Stimulated activated CD4-positive, alpha-beta T cell treated with anti-CD3 and anti-CD28 coated beads, Interleukin-4, amount 100 ng/mL, for 24 hours (primary cell): ENCODE data around the gene DNAH1.

Source experiments
- DNase-seq: peaks from one replicate; pipeline ENCODE4 v3.0.0-alpha.2; 2020

The DNAH1 gene

DNA sequence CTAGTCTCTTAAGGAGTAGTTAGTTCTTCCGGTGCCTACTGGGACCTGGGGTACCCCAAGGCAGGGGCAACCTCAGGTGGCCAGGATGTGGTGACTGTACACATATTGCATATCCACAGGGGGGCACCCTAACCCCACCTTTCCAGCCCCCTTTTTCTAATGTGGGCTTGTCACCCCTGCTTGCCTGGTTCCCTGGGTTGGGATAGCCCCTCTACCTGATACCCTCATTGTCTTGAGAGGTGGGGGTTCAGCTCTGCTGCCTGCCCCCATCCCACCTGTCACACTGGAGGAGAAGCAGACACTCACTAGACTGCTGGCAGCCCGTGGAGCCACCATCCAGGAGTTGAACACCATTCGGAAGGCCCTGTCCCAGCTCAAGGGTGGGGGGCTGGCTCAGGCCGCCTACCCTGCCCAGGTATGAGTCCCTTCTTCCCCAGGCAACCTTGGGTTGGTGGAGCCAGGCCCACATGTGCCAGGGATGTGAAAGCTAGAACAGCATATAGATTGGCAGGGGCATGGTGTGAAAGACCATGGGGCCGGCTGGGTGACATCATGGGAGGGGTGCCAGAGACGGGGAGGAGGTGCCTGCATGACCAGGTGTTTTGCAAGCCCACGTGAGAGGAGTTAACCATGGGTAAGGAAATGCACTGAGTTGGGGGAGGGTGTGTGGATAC lies 24.5 kb upstream of the DNAH1 start:
- peak; percentile 27 for DNase-seq

GRCh38 chr3:52292247-52293065 lies 23.7 kb upstream of the DNAH1 start:
- no peak for DNase-seq

DNA sequence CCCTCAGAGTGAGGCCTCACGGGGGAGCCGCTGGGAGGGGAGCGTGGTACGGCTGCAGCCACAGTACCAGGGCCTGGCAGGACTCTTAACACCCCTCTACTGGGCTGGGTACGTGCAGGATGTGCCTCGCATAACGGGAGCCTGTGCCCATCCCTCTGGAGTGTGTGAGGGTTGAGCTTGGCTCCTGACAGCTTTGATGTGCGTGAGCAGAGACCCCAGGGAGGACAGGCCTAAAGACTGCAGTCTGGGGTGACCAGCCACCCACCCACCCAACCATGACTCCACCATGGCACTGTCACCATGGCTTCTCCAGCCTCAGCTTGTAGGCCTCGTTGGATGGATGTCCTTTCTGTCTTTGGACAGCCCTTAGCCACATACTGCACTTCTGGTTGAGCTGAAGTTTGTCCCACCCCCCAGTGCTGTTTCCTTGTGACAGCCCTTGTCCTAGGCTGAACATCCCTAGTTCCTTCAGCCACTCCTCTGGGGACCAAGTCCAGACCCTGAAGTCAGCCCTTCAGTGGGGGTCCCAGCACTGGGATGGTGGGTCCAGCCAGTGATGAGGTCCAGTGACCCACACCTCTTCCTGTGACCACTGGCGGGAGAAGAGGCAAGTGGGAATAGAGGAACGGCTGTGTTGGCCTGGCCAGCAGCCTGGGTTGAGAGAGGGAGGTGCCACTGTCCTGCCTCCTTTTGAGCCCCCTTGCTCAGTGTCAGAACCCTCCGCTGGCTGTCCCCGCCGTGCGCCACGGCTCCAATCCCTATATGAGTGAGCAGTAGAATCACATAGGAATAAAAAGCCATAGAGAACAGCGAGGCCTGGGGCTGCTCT lies 22.4 kb upstream of the DNAH1 start:
- no peak for DNase-seq

DNA sequence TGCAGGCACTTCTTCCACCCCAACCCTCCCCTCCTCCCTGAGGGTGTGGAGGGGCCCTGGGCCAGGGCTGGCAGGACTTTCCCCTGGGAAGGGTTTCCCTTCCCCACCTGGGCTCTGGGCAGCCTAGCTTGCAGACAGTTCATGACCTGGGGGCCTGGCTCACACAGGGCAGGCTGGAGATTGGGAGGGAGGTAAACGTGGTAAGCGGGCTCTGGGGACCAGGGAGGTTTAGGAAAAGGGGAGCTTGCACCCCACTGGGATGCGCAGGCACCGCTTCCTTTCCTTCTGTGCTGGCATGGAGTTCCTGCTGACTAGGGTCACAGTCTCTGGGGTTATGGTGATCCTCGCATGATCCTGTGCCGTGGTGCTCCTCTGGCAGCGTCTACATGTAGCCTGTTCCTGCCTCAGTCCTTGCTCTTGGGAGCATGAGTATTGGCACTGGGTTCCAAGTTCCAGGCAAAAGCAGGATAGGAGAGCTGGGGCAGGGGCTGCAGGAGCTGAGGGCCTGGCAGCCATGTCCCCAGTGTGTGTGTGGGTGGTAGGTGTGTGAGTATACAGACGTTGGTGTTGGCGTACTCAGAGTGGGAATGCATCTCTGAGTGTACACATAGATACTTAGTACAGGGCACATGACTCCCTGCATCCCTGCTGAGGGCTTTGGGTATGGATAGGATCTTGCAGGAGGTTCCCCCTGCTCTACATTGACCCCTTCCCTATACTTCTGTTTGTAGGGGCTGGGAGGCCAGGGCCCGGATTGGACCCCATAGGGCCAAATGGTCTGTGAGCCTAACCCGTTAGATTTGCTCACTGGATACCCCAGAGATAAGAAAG lies 21.6 kb upstream of the DNAH1 start:
- DNase-seq = no peak

DNA sequence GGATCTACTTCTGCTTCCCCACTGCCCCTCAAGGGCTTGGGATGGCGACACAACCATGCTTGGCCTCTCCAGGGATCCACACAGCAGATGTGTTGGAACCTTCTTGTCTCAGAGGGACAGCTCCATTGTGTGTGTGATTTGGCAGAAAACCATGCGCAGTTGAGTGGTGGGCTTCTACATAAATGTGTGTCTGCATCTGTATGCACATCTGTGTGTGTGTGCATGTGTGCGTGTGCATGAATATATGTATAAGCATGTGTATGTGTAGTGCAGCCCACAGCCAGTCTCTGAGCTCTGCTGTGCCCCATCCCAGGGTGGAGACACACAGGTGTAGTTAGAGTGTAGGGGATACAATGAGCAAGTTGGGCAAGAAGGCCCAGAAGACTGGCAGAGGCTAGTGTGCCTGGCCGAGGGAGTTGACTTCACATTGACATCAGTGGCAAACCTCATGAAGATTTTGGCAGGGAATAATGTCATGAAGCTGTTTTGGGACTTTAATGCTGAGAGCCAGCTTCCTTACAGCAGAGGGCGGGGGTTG lies 20.4 kb upstream of the DNAH1 start:
- no peak for DNase-seq

- DNase-seq = no peak
Observed at GRCh38 chr3:52297242-52298148, 18.6 kb upstream of the DNAH1 start.

- no peak for DNase-seq
Observed at GRCh38 chr3:52298149-52299098, 17.7 kb upstream of the DNAH1 start.

DNA sequence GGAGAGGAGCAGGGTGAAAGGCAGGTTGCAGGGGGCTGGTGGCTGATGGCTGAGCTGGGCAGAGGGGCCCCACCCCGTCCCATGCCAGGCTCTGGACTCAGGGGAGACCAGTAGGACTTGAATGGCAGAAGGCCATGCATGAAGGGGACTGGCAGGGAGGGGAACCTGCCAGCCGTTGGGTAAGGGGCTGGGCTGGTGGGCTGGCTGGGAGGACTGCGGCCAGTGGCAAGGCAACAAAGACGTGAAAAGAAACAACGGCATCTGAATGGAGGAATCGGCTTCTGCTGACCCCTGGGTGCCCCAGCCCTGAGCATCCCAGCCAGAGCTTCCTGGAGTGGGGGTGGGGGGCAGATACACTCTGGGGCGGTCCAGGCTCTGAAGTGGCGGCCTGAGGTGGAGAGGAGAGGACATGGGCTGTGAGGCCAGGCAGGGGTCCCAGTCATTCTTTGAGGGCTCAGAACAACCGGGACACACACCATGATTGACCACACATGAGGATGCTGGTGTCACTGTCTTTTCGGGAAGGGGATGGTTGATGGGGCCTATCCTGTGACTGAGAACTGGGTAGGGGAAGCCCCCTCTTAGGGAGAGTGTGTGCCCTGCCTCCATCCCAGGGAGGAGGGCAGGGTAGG lies 16.8 kb upstream of the DNAH1 start:
- no peak for DNase-seq

DNA sequence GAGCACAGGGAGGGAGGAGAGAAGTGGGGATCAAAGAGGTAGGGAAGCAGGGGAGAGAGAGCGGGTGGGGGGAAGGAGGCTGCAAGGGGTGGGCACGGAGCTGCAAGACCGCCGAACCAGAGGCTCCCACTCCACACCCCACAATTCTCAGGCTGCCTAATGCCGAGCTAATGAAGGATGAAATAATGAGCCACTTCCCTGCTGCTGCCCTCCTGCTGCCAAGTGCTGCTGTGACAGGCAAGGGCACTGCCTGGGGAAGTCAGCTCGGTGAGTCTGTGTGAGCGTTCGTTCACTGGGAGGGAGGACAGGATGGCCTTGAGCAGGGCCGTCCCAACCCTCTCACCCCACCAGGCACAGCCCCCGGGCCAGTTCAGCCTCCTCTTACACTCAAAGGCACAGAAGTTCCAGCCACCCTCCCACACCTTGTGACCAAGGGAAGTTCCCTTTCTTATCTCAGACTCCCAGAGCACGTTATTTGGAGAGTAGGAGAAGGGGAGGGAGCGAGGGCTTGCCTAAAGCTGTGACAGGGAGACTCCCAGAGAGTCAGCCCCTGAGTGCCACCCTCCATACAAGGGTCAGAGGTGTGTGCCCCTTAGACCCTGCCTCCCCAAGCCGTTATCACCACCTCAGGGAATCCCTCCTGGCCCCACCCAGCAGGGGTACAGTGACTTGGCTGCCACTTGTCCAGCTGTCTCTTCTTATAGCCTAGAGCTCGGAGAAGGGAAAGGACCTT lies 16.1 kb upstream of the DNAH1 start:
- no peak for DNase-seq

DNA sequence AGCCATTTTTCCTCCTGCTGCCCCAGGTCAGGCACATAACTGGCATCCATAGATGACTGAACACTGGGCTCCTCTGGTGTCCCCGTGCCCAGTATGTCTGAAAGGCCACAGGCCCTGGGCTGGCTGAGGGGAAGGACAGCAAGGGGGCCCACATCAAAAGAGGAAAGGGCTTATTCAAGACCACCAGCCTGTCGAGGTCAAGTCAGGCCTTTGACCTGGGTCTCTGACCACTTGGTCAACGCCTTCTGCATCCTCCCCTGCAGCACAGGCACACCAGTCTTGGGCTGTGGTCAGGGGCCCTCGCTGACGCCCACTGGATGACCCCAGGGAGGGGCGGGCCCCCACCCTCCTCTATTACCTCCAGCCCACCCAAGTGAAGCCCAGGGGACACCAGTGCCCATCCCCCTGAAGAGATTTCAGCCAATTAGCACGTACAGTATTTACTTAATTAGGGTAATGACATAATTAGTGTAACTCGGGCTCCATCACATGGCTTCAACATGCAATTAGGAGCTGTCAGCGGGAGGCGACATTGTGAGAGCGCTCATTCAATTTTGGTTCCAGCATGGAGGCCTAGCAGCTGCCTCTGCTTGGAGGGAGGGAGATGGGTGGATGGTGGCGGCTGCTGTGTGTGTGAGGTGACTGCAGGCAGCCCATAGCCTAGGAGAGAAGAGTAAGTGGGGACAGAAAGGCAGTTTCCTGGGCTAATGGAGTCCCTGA lies 13.5 kb upstream of the DNAH1 start:
- no peak for DNase-seq

GRCh38 chr3:52303811-52304210 lies 12.3 kb upstream of the DNAH1 start:
- DNase-seq = no peak

DNA sequence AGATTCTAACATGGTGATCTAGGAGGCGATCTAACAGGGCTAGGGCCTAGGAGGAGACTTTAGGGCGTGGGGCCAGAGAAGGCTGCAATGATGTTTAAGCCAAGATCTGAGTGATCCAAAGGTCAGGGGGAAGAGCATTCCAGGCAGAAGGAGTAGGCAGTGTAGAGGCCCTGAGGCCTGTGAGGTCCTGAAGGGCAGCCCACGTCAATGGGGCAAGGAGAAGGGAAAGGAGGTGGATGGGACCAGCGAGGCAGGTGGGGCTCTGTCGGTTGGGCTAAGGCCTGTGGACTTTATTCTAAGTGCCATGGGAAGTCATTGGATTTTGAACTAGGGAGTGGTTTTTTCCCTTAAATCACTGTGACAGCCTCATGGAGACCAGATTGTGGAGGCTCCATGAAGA lies 10.2 kb upstream of the DNAH1 start:
- DNase-seq = no peak

DNA sequence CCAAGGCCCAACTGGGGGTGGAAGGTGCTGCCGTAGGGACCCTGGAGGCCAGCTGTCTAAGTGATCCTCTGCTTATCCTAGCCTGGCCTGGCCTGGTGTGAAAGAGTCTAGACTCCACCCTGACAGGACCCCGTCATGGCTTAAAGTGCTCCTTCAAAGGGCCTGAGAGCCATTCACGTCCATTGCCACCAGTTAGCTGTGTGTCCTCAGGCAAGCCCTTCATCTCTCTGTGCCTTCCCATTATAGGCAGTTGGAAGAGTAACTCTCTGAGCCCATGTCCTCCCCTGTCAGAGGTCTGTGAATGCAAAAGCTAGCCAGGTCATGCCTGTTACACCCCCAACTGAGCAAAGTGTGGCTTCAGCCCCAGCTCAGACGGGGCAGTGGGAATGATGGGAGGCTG lies 9.1 kb upstream of the DNAH1 start:
- no peak for DNase-seq

GRCh38 chr3:52308308-52308707 lies 7.8 kb upstream of the DNAH1 start:
- no peak for DNase-seq

- peak; percentile 50 for DNase-seq
Observed at GRCh38 chr3:52310861-52311575, 5.1 kb upstream of the DNAH1 start.

DNA sequence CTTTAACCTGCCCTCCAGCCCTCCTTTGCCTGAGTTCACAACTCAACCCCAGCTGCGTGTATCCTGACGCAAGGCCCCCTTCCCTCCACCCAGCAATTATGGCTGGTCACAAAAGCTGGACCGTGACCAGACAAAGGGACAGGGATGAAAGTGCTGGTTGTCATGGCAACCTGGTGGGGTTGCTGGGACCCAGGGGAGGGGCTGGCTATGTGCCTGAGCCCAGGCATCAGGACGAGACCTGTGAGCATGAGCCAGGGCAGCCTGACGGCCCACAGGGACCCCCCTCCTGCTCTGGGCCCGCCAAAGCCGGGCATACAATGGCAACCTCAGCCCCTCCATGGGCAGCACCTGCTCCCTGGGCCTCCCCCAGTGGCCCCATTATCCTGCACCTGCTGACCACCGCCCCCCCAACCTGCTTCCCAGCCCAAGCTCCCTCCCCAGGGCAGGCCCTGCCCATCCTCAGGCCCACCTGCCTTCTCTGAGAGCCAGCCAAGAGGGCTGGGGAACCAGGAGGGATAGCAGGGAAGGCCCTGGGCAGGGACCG lies 4.5 kb upstream of the DNAH1 start:
- no peak for DNase-seq

DNA sequence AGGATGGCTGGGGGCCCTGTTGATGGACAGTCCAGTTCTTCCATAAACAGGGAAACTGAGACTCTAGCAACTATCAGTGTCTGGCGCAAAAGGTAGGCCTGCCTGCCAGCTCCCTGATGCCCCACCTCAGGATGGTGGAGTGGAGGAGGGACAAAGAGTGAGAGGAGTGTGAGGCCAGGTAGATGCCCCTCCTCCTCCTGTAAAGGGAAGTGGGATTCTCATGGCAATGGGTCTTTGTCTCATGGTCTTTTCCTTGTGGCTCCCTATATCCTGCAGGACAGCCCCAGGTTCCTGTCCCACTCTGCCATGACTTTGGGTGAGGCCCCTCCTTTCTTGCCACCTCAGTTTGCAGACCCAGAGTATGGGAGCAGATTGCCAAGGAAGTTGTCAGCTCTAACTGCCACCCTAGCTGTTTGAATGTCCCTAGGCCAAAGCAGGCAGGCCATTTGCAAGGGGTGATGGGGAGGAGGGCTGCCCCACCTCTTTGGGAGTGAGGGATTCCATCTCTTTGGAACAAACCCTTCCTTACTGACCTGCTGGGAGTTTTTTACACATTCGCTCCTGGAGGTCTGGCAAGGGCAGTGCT lies 2.8 kb upstream of the DNAH1 start:
- DNase-seq = no peak
